Measurements from ENCODE around the gene SPON1. TPM values are rescaled to one million over a fixed set of nuclear protein-coding genes. Genes with fewer than 3 reads are reported as not detected.

Gene SPON1
- total and polyA plus RNA-seq, 10 of the 15 experiments (the other 5 are each of a cell fraction or from before 2014, with no cell fraction given) = 0.13 to 1.1 (median 0.18) TPM; not detected in 5

GRCh38 chr11:14315130-14315529 is 352.6 kb downstream of the SPON1 start (continued):
- TF ChIP-seq PBX3 (IDR thresholded peaks at IDR 0.05; ENCODE audit: insufficient replicate concordance, low read depth, low read length) (peak; percentile 50), ATF7 (IDR thresholded peaks at IDR 0.05; ENCODE audit: low read depth) (peak; percentile 71), IKZF1 (conservative IDR thresholded peaks at IDR 0.05) (peak; percentile 50; the same call in 1 of the 2 replicates), USF1 (IDR thresholded peaks at IDR 0.05; ENCODE audit: borderline replicate concordance, extremely low read length, insufficient read depth, low read depth, low read length) (no peak), LARP7 (IDR thresholded peaks at IDR 0.05) (no peak), ZNF274 (IDR thresholded peaks at IDR 0.05; ENCODE audit: insufficient read depth, insufficient read length) (no peak), MTA2 (IDR thresholded peaks at IDR 0.05; ENCODE audit: low read depth) (peak; percentile 48; the same call in 1 of the 2 replicates)

Small RNA genes within 50 kb of the gene (small RNA-seq; reads per million reads assigned to genes)
- not detected for gene RNA5SP332
